ENCODE data around the gene TOR4A.
"Not testable (repeated sequence)": the region's sequence is repeated elsewhere in the genome, so short reads cannot be mapped to it uniquely, and the experiment has no call there.

Gene TOR4A

GRCh38 chr9:137319011-137319738 lies 41.6 kb downstream of the TOR4A start:
- DNase-seq (ENCODE audit: low read depth) = no peak

DNA sequence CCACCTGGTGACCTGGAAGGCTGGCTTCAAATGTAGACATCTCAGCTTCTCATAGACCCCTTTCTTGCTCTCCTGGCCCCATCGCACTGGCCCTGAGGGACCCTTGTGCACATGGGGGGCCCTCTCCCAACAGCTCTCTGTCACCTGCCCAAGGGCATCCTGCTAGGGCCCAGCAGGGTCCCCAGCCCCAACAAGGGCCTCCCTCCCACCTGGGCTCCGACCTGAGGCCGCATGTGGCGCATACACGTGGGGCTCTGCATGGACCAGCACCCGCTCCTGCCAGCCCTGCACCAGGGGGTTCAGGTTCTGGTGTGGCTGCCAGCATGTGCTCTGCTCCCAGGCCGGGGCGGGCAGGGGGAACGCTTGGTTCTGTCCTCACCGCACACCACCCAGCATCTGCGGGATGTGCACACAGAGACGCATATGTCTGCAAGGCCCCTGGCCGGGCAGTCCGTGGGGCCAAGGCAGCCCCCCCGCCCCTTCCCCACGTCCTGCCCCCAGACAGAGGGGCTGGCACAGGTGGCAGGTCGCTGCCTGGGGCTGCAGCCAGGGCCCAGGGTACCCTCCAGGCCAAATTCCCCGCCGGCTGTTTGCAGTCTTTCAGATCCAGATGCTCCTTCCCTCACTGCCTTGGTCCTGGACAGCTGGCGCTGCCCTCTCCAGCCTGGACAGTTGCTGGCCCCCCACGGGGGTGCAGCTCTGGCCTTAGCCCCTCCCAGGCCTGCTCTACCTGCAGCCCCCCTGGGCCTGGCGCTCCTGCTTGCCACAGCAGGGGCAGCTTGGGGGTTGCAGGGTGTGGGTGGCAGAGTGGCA lies 42.4 kb downstream of the TOR4A start:
- DNase-seq (ENCODE audit: low read depth) = no peak

- no peak for DNase-seq (ENCODE audit: low read depth)
Observed at GRCh38 chr9:137320555-137321384, 43.2 kb downstream of the TOR4A start.

DNA sequence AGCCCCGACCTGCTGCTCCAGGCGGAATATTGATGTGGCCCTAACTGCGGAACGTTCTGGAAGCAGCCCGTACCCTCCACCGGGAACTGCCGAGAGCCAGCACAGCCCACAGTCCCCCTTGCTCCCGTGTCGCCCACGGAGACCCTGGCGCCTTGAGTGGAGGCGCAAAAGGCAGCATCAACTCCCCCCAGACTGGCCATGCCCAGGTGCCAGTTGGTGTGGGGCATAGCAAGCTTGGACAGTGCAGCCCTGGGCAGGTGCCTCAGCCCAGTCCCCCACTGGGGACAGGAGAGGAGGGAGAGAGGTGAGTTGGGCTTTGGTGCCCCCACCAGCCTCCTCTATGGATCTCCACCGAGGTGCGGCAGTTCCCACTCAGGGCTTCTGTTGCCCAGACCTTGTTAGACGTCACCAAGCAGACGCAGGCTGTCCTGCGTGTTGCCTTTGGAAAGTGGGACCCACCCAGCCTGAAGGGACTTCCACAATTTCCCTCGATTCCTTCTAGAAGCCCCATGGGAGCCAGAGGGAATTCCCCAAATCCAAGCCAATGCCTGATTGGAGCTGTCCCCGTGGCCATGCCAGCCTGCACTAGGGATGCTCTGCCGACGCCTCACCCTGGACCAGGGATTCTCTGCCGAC lies 44.3 kb downstream of the TOR4A start:
- no peak for DNase-seq (ENCODE audit: low read depth)

DNA sequence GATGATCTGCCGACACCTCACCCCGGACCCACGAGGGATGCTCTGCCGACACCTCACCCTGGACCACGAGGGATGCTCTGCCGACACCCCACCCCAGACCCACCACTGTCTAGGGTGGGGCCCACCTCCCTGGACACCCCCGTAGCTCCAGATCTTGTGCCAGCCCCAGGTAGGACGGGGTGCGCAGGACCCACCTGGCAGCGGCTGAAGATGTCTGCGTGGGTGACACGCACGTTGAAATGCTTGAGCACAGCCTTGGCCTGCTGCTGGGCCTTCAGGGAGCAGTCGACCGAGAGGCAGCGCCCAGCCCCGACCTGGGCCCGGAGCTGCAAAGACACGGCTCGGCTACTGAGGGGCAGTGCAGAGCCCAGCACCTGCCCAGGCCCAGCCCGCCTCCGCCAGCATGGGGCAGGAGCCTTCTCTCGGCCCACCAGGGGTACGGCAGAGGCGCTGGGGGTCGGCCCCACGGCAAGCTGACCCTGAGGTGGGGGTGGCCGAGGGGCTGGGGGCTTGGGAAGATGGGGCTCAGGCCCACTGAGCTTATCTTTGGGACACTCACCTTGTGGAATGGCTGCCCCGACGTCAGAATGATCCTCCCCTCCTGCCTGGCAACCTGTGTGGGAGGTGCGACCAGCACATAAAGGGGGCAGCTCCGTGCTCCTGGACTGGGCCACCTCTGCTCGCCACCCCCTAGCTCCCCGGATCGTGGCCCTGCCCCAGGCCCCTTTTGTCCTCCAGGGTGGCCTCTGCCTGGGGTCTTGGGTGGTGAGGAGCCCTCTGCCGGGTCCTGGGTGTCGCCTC lies 46.2 kb downstream of the TOR4A start:
- no peak for DNase-seq (ENCODE audit: low read depth)

- DNase-seq (ENCODE audit: low read depth) = no peak
Observed at GRCh38 chr9:137325124-137325523, 47.6 kb downstream of the TOR4A start.

DNA sequence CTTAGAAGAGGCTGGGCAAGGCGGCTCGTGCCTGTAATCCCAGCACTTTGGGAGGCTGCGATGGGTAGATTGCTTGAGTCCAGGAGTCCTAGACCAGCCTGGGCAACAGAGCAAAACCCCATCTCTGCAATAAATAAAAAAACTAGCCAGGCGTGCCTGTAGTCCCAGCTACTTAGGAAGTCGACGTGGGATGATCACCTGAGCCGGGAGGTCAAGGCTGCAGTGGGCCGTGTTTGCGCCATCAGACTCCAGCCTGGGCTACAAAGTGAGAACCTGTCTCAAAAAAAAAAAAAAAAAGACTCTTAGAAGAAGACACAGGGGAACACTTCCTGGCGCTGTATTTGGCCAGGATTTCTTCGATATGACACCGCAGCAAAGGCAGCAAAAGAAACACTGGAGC lies 48.3 kb downstream of the TOR4A start:
- no peak for DNase-seq (ENCODE audit: low read depth)

DNA sequence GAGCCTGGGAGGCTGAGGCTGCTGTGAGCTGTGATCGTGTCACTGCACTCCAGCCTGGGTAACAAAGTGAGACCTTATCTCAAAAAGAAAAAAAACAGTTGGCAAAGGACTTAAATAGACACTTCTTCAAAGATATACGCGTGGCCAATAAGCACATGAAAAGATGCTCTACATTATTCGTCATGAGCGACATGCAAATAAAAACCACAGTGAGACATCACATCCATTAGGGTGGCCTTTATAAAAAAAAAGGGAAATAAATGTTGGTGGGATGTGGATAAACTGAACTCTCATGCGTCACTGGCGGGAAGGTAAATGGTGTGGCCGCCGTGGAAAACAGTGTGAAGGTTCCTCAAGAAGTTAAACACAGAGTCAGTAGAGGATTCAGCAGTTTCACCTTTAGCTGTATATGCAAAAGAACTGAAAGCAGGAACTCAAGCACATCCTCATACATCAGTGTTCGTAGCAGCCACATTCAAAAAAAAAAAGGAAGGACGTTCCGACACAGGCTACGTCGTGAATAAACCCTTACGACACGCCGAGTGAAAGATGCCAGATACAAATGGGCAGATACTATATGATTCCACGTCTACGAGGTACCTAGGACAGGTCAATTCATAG lies 49.0 kb downstream of the TOR4A start:
- DNase-seq (ENCODE audit: low read depth) = no peak

GRCh38 chr9:137327641-137328550 lies 50.4 kb downstream of the TOR4A start:
- not testable (repeated sequence) for DNase-seq (ENCODE audit: low read depth)

GRCh38 chr9:137329590-137329989 lies 52.1 kb downstream of the TOR4A start:
- not testable (repeated sequence) for DNase-seq (ENCODE audit: low read depth)

DNA sequence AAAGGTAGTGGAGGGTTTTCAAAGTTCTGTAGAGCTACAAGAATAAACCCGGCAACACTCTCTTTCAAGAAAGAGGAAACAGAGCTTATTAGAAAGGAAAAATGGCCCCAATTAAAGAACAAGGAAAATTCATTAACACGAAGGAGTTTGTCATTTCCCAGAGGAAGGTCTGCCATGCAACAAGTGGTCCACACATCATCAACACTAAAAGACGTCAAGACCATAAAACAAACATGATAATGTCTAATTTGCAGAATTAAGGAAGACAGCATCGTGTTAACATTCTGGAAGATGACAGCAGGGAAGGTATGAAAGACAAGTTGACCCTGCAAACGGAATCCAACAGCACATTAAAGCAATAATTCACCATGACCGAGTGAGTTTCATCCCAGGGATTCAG lies 53.2 kb downstream of the TOR4A start:
- DNase-seq (ENCODE audit: low read depth) = no peak

DNA sequence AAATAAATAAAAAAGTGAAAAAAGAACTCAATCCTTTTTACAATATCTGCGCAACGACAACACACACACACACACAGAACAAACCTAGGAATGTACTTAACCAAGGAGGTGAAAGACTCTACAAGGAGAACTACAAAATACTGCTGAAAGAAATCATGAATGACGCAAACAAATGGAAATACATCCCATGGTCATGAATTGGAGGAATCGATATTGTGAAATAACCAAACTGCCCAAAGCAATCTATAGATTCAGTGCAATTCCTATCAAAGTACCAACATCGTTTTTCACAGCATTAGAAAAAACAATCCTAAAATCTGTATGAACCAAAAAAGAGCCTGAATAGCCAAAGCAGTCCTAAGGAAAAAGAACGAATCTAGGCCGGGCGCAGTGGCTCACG lies 54.4 kb downstream of the TOR4A start:
- DNase-seq (ENCODE audit: low read depth) = no peak
